GM12872 (cell line): ENCODE results near the gene CLDN1.

Experiments used
- CTCF ChIP-seq: IDR thresholded peaks from 3 replicates; pipeline ENCODE4 v1.5.1; 2011; ENCODE audit warnings: low read depth, mild to moderate bottlenecking, low read length, moderate library complexity; ENCODE audit not compliant: insufficient read depth

The CLDN1 gene

GRCh38 chr3:190345027-190345821 is 23.0 kb upstream of the CLDN1 start:
- TF ChIP-seq CTCF, result no peak

GRCh38 chr3:190340071-190340470 is 17.8 kb upstream of the CLDN1 start:
- TF ChIP-seq CTCF, result no peak

- TF ChIP-seq CTCF, result peak; percentile 20; the same call in 1 of the 3 replicates
These were observed 16.9 kb upstream of the CLDN1 start for GRCh38 chr3:190339130-190339529.

GRCh38 chr3:190338717-190339116 is 16.5 kb upstream of the CLDN1 start:
- TF ChIP-seq CTCF, result no peak

- no peak for TF ChIP-seq CTCF
These were observed 15.1 kb upstream of the CLDN1 start for GRCh38 chr3:190337301-190337700.

GRCh38 chr3:190336516-190337189 is 14.4 kb upstream of the CLDN1 start:
- no peak for TF ChIP-seq CTCF

GRCh38 chr3:190333961-190334360 is 11.7 kb upstream of the CLDN1 start:
- TF ChIP-seq CTCF, result no peak
